Thyroid gland (tissue), 4 donors: ENCODE measurements around the gene WNK2. TPM values are rescaled to one million over a fixed set of nuclear protein-coding genes. Genes with fewer than 3 reads are reported as not detected.

Experiments used
- DNase-seq, 2 donors: peaks; one replicate each; pipeline ENCODE4 v3.0.0-alpha.2; 2019
- H3K27ac ChIP-seq, 3 donors: fragments of 200-600 bp; sonication (generic); 1 replicate in 2 of 3; 2 replicates in 1 of 3; pipeline ENCODE4 v1.5.1; 2016 to 2019; ENCODE audit warnings: mild to moderate bottlenecking in 1 of 3, moderate library complexity in 1 of 3
- H3K27me3 ChIP-seq: fragments of 200-600 bp; sonication (generic); one replicate; pipeline ENCODE4 v1.5.1; 2019
- H3K36me3 ChIP-seq, 2 donors: fragments of 200-600 bp; sonication (generic); one replicate each; pipeline ENCODE4 v1.5.1; 2016 to 2019
- H3K4me1 ChIP-seq, 2 donors: fragments of 200-600 bp; sonication (generic); one replicate each; pipeline ENCODE4 v1.5.1; 2017 to 2019
- H3K4me3 ChIP-seq, 3 donors: fragments of 200-600 bp; sonication (generic); replicated peaks in 1 of 3; 1 replicate in 2 of 3; 2 replicates in 1 of 3; pipeline ENCODE4 v1.5.1; 2016; ENCODE audit warnings: mild to moderate bottlenecking in 1 of 3
- H3K9me3 ChIP-seq: fragments of 200-600 bp; sonication (generic); one replicate; pipeline ENCODE4 v1.5.1; 2017
- CTCF ChIP-seq, 6 experiments: fragments of 200-600 bp in 3 of 6; fragments of 450-650 bp in 3 of 6; sonication (generic) in 3 of 6; IDR thresholded peaks; one replicate each; pipeline ENCODE4 v1.5.1; 2016 to 2019; ENCODE audit warnings: antibody characterized with exemption in 6 of 6, mild to moderate bottlenecking in 2 of 6, inconsistent platforms in 1 of 6, moderate library complexity in 1 of 6
- POLR2A ChIP-seq, 2 donors: fragments of 450-650 bp; IDR thresholded peaks; one replicate each; pipeline ENCODE4 v1.6.1; 2017; ENCODE audit warnings: antibody characterized with exemption in 2 of 2, mild to moderate bottlenecking in 2 of 2, moderate library complexity in 1 of 2
- WGBS, 2 donors: methylation state at CpG; one replicate each; pipeline ENCODE4 v1.1.5; 2017; 5-methylcytosine and 5-hydroxymethylcytosine counted together
- intact Hi-C: fragments of 100-400 bp; cut with DNase I; formaldehyde crosslinking; loops from one replicate; pipeline ENCODE4 v1.15.1; 2023
- total RNA-seq, 4 donors: library from RNA; depleted of rRNA; stranded (reverse); fragments of >200 nt; gene quantifications; one replicate each; pipeline ENCODE4 v1.2.3, GENCODE V29; 2016

The WNK2 gene
- total RNA-seq = 1 to 10 TPM in 3 of 4 donors, under 1 TPM in 1; 0.94 to 8.5 (median 8.1) TPM

GRCh38 chr9:93183663-93184431 is at the start of gene WNK2:
TSS of gene WNK2 (plus strand) at chr9:93184139. CDS start at chr9:93184930, 791 bp downstream.
- no peaks in the 10 kb centered on the region for H3K36me3 ChIP-seq
- H3K4me1 ChIP-seq = peaks cover 10% of the 10 kb centered on the region in 2 donors
- peak; percentile 34 to 43 for DNase-seq
- H3K4me3 ChIP-seq = peak within 1 kb of the TSS in 2 of 3 donors; percentile 19 to 46
- 1 to 7% methylated on average over 5 to 20 of the region's 82 CpGs for WGBS, 2 donors
- no peak within 1 kb of the TSS for H3K27ac ChIP-seq
- intact Hi-C loops = no loop called here
- no peaks in the 10 kb centered on the region for H3K27me3 ChIP-seq
- TF ChIP-seq POLR2A (IDR thresholded peaks at IDR 0.05) = peak in 1 of 2 donors; percentile 37
- TF ChIP-seq CTCF (IDR thresholded peaks at IDR 0.05) = no peak
- no peaks in the 10 kb centered on the region for H3K9me3 ChIP-seq

GRCh38 chr9:93134740-93135444 is 49.0 kb upstream of the WNK2 start:
- peaks cover 50 to 56% of the 10 kb centered on the region in 2 donors for H3K4me1 ChIP-seq
- DNase-seq = no peak

GRCh38 chr9:93136011-93136440 is 47.9 kb upstream of the WNK2 start:
- no peak overlapping the region for H3K4me3 ChIP-seq
- DNase-seq = peak in 1 of 2 donors; percentile 33
- peak in 1 of 2 donors; percentile 44 for TF ChIP-seq POLR2A (IDR thresholded peaks at IDR 0.05)
- no peak for TF ChIP-seq CTCF (IDR thresholded peaks at IDR 0.05)

More at GRCh38 chr9:93134740-93135444, 49.0 kb upstream of the WNK2 start:
- Histone ChIP-seq H3K9me3 (no peaks in the 10 kb centered on the region), H3K36me3 (no peaks in the 10 kb centered on the region), H3K27ac (peak overlapping the region; percentile 84 to 98 (median 93)), H3K4me3 (peak overlapping the region in 2 of 3 donors; percentile 23 to 88), H3K27me3 (no peaks in the 10 kb centered on the region)
- intact Hi-C loops = loop anchor here (10.0 kb wide), 1 partner anchor 320 kb away; the partner anchor contains the start of genes FAM120A and FAM120AOS
- no peak for TF ChIP-seq POLR2A (IDR thresholded peaks at IDR 0.05)
- no peak for TF ChIP-seq CTCF (IDR thresholded peaks at IDR 0.05)
- 67 to 86% methylated on average over 9 to 11 of the region's 14 CpGs for WGBS, 2 donors

GRCh38 chr9:93137362-93137761 is 46.6 kb upstream of the WNK2 start:
- DNase-seq = no peak
- Histone ChIP-seq H3K9me3 (no peaks in the 10 kb centered on the region), H3K4me3 (no peak overlapping the region), H3K27me3 (no peaks in the 10 kb centered on the region), H3K36me3 (no peaks in the 10 kb centered on the region), H3K27ac (no peak overlapping the region), H3K4me1 (peaks cover 25 to 33% of the 10 kb centered on the region in 2 donors)
- 97 to 100% methylated on average over 1 to 8 of the region's 11 CpGs for WGBS, 2 donors
- intact Hi-C loops = loop anchor here (10.0 kb wide), 1 partner anchor 317 kb away; the partner anchor contains the start of genes FAM120A and FAM120AOS
- TF ChIP-seq POLR2A (IDR thresholded peaks at IDR 0.05) (no peak), CTCF (IDR thresholded peaks at IDR 0.05) (no peak)

More at GRCh38 chr9:93136011-93136440, 47.9 kb upstream of the WNK2 start:
- no peaks in the 10 kb centered on the region for H3K27me3 ChIP-seq
- H3K36me3 ChIP-seq = no peaks in the 10 kb centered on the region
- intact Hi-C loops = loop anchor here (10.0 kb wide), 1 partner anchor 319 kb away; the partner anchor contains the start of genes FAM120A and FAM120AOS
- peaks cover 38 to 46% of the 10 kb centered on the region in 2 donors for H3K4me1 ChIP-seq
- peak overlapping the region in 2 of 3 donors; percentile 41 to 52 for H3K27ac ChIP-seq
- no peaks in the 10 kb centered on the region for H3K9me3 ChIP-seq
- WGBS, 2 donors = 19 to 41% methylated on average over 7 to 11 of the region's 11 CpGs
